ENCODE results near the gene BCO2.
"Not testable (repeated sequence)": the region's sequence is repeated elsewhere in the genome, so short reads cannot be mapped to it uniquely, and the experiment has no call there.

The BCO2 gene

GRCh38 chr11:112167145-112167544, 8.2 kb upstream of the BCO2 start, which contains the start of gene TEX12:
TEX12 (plus strand) TSS chr11:112167372; CDS start chr11:112169269, 1,897 bp downstream.
- no peak for DNase-seq

DNA sequence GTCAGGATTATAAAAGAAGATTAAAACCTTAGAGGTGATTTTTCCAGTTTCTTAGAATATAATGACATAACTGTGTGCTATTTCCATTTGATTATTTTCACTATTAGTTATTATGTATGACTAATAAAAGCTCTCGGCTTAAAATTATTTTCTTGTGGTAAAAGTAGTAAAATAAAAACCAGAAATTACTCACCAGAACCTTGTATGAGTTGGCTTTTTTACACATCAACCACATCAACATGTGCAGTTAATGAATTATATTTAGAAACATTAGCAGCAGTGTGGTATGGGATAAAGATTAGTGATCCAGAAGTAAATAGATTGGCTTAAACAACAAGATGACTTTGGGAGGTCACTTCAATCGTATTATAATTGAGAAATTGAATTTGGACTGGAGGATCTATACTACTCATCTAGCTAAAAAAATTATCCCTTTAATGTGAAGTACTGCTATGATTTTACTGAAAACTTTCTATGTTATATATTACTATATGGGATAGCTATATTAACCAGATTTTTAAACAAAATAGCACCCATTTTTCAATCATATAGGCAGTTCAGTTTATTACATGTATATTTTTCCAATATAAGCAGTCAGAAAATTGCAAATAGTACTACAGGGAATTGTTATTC, 2.8 kb upstream of the BCO2 start:
- no peak for DNase-seq

DNA sequence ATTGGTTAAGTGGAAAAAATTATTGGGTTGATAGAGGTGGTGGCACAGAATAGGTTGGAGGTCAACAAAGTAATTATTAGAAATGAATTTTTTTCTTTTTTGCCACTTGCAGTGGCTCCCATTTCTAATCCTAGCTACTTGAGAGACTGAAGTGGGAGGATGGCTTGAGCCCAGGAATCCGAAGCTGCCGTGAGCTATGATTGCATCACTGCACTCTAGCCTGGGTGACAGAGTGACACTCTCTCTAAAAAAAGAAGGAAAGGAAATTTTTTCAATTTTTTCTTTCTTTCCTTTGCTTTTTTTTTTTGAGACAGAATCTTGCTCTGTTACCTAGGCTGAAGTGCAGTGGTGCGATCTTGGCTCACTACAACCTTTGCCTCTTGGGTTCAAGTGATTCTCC, 2.2 kb upstream of the BCO2 start:
- DNase-seq: no peak

DNA sequence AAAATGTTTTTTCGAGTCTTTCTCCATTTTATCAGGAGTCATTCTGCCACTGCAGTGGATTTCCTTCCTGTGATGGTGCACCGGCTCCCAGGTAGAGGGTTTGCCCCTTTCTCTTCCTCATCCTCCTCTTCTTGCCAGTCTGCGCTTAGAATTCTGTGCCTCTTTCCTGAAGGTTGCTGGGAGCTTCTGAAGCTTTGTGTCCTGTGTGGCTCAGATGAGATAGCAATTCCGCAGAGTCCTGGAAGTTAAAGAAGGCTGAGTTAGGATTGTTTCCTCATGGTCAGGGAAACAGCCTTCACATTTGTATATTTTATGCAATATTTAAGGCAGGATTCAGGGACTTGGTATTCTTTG, 264 bp downstream of the BCO2 start:
- DNase-seq: no peak

GRCh38 chr11:112176077-112176476, 765 bp downstream of the BCO2 start:
- no peak for DNase-seq

DNA sequence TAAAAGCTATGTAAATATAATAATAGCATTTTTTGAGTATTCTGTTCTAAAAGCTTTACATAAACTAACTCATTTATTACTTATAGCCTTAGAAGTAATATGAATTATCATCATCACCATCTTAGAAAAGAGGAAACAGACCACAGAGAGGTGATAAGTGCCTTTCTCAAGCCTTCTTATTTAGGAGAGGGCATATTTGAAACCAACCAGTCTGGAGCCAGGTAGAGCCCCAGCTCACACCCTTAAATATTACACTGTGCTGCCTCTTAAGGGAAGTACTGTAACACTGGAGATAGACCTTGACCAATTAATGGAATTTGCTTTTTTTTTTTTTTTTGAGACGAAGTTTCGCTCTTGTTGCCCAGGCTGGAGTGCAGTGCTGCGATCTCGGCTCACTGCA, 2.3 kb downstream of the BCO2 start:
- DNase-seq: no peak

- no peak for DNase-seq
Observed at GRCh38 chr11:112178428-112178827, 3.1 kb downstream of the BCO2 start.

GRCh38 chr11:112178936-112179335, 3.6 kb downstream of the BCO2 start:
- DNase-seq: no peak

GRCh38 chr11:112179601-112180000, 4.3 kb downstream of the BCO2 start:
- DNase-seq: no peak

DNA sequence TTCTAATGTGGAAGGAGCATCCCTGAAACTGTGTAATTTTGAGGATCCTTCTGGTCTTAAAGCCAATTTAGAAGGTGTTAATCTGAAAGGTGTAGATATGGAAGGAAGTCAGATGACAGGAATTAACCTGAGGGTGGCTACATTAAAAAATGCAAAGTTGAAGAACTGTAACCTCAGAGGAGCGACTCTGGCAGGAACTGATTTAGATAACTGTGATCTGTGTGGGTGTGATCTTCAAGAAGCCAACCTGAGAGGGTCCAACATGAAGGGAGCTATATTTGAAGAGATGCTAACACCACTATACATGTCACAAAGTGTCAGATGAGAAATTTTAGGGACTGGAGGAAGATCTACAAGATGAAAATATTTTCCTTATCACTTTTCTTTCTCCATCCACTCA, 7.6 kb downstream of the BCO2 start:
- DNase-seq: no peak

- DNase-seq: no peak
Observed at GRCh38 chr11:112185883-112186282, 10.6 kb downstream of the BCO2 start.

DNA sequence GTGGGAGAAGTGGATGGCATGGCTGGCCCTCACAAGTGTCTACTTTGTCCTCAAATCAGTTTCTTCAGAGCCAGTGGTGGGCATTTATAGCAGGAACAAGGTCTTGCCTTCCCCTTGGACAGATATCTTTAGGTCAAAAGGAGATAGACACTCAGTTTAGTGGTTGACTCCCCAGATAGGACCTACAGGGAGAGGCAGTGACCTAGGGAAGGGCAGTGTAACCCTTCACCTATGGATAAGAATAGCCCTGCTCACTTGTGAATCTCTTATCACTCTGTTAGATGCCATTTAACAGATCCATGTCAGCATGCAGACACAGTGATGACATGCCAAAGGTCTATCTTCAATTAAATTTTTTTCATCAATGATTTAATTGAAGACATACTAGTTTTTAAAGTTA, 11.0 kb downstream of the BCO2 start:
- DNase-seq: no peak

DNA sequence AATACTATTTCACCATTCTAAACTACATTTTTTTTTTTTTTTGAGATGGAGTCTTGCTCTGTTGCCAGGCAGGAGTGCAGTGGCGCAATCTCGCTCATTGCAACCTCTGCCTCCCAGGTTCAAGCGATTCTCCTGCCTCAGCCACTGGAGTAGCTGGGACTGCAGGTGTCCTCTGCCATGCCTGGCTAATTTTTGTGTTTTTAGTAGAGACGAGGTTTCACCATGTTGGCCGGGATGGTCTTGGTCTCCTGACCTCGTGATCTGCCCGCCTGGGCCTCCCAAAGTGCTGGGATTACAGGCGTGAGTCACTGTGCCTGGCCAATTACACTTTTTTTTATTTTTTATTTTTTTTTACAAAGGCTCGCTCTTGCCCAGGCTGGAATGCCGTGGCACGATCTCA, 19.8 kb downstream of the BCO2 start:
- not testable (repeated sequence) for DNase-seq

DNA sequence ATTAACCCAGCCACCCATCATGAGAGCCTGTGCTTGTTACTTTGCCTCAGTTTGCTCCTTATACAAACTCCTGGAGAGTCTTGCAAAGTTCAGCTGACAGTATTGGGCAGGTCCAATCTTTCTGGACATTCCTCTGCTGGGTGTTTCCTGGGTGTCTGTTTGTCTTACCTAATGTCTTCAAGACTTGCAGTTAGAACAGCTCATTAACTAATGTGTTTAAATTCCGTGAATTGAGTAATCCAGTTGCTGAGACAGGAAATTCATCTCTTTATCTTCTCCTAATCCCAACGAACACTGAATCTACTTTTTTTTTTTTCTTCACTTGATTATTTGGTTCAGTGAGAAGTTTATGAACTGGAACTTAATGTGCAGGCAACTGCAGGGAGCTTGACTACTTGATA, 20.6 kb downstream of the BCO2 start:
- no peak for DNase-seq

DNA sequence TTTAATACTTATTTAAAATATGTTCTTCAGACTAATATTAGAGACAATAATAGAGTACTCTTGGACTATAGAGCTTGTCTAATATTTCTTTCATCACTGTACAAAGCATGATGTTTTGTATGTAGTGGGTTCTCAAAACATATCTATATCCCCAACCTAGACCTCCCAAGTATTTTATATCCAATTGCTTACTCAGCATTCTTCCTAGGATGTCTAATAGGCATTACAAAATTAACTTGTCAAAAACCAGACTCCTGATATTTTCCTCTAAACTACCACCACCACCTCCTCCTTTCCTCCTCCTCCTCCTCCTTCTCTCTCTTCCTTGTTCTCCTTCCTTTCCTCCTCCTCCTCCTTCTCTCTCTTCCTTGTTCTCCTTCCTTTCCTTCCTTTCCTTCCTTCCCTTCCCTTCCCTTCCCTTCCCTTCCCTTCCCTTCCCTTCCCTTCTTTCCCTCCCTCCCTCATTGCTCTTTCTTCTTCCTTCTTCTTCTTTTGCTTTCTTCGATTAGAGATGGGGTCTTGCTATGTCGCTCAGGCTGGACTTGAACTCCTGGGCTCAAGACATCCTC, 21.3 kb downstream of the BCO2 start:
- no peak for DNase-seq

DNA sequence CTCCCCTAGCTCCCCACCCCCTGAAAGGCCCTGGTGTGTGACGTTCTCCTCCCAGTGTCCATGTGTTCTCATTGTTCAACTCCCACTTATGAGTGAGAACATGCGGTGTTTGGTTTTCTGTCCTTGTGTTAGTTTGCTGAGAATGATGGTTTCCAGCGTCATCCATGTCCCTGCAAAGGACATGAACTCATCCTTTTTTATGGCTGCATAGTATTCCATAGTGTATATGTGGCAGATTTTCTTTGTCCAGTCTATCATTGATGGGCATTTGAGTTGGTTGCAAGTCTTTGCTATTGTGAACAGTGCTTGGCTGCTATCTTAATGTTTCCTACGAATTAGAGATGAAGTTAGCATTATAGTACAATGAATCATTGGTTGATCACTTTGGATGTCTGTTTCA, 23.8 kb downstream of the BCO2 start:
- DNase-seq: not testable (repeated sequence)

DNA sequence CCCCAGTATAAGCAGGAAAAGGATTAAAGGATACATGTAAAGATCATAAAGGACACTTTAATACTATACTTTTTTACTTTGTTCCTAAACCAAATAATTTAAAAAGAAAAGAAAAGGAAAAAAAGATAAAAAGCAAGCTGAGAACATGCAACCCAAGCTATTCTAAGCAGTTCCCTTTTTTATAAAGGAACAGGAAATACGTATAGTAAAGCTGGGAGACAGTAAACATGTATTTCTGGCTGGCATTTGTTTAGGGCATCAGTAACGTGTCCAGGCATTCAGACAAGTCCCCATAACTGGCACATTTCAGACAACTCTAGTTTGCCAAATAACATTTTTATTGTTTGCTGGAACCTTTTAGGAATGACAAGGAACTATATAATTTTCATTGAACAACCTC, 24.9 kb downstream of the BCO2 start:
- DNase-seq: no peak

- no peak for DNase-seq
Observed at GRCh38 chr11:112206071-112206470, 30.8 kb downstream of the BCO2 start.

- no peak for DNase-seq
Observed at GRCh38 chr11:112210890-112211289, 35.6 kb downstream of the BCO2 start.

DNA sequence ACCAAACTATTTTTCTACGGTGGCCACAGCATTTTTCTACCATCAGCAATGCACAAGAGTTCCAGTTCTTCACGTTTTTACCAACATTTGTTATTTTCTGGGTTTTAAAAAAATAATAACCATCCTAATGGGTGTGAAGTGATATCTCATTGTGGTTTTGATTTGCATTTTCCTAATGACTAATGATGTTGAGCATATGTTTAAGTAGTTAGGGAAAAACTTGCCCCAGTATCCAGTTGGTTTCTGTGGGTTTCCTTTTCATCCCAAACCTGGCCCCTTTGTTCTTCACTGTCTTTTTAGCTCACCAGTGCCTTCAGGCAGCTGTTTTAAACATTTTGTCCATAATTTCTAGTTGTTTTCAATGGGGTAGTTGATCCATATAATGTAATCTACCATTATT, 36.2 kb downstream of the BCO2 start:
- no peak for DNase-seq

- DNase-seq: no peak
Observed at GRCh38 chr11:112212290-112212689, 37.0 kb downstream of the BCO2 start.

GRCh38 chr11:112212710-112213109, 37.4 kb downstream of the BCO2 start:
- no peak for DNase-seq

DNA sequence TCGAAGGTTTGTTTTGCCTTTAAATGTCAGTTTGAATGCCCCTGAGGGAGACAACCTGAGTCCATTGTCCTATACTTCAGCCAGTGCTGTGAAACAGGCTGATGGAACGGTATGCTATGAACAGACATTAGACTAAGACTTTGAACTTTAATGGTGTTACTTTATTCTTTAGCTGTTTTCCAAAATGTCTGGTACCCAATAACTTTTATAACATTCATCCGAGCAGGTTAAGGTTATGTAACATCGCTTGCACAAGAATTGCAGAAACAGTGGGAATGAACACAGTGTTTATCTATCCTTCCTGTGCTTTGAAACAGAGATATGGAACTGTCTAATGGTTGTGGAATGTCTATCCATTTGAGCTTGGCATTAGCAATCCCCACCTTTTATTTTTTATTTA, 38.4 kb downstream of the BCO2 start:
- DNase-seq: no peak

- DNase-seq: no peak
Observed at GRCh38 chr11:112215621-112216020, 40.3 kb downstream of the BCO2 start.

DNA sequence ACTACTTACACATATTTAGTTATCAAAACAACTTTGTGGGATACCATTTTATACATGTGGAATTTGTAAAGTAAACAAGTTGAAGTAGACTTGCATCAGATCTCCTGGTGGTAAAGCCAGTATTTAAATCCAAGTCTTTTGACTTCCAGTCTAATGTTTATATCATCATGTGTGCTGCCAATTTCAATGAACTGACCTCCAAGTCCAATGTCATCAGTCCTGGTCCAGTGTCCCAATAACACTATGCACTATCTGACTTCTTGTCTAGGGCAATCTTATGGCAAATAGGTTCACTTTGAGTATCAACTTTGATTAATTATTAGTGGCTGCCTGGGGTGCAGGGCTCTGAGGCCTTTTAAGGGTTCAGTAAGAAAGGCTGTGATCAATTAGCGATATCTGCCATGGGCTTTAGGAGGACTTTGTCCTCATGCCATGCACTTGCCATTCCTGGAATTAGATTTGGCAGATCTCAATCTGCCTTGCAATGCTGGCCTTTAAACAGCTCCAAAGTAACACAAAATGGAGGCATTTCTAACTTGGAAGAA, 41.3 kb downstream of the BCO2 start:
- DNase-seq: no peak

Data from NCI-H510A (cell line).